GM19099 (cell line): ENCODE results near the gene DNASE1L3.

Experiments
- POLR2A ChIP-seq: IDR thresholded peaks from 3 replicates; pipeline ENCODE4 v1.6.1; 2011; ENCODE audit warnings: low read depth; ENCODE audit not compliant: insufficient read length; ENCODE audit errors: extremely low read depth

DNASE1L3 gene

DNA sequence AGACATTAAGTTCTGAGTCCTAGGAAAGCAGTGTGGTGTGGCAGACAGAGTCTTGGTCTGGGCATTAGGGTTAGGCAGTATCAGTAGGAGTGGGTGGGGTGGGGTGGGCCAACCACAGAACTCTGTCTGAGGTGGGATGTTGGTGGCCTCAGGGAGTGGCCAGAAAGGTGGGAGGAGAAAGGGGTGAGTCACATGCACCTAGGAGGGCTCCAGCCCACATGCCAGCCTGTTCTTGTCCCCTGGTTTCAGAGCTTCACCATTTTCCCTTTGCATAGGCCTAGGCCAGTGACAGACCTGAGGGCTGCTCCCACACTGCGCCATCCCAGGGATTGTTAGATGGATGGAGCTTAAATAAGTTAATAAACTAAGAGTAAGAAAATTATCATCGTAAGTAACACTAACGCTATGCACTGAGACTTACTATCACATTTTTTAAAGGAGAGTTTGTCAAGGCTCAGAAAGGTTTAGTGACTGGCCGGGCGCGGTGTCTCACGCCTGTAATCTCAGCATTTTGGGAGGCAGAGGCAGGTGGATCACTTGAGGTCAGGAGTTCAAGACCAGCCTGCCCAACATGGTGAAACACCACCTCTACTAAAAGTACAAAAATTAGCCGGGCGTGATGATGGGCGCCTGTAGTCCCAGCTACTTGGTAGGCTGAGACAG is 33.8 kb downstream of the DNASE1L3 start:
- no peak for TF ChIP-seq POLR2A

DNA sequence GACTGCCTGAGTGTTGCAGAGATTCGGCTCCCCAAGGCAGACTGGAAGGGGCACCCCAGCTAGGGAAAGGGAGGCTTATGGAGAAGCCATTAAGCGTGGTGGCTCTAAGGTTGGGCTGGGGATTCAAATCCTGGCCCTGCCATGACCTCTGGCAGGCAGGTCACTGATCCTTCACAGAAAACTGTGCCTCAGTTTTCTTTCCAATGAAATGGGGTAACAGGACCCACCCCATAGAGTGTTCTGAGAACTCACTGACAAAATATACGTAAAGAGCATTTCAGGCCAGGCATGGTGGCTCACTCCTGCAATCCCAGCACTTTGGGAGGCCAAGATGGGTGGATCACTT is 34.6 kb downstream of the DNASE1L3 start:
- TF ChIP-seq POLR2A = no peak

DNA sequence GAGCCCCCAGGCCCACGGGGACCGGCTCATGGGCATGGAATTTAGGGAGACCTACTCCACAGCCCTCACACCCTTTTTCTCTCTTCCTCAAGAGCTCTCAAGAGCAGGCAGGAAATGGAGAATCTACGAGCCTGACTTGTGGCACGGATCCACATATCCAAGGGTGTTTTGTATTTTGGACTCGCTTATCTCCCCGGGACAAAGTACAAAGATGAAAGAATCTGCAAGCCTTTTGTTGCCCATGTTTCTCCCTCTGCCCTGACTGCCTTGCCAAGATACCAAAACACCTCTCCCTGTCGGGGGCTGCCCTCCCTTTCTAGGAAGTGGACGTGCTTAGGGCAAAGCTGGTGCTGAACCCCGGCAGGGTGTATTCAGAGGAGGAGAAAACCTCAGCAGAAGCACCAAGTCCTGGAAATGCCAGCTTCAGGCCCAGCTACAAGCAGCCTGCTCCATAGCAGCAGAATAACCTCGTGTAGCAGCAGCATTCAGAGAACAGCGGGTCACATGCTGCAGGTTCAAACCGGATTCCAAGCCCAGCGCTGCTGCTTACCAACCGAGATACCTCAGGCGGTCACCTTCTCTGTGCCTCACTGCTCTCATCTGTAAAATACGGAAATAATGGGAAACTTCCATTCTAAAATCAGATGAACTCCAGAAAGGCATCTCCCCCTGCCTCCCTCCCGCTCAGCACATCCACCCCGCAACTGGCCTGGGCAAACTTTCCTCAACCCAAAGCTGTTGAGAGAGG is 35.2 kb downstream of the DNASE1L3 start:
- no peak for TF ChIP-seq POLR2A

DNA sequence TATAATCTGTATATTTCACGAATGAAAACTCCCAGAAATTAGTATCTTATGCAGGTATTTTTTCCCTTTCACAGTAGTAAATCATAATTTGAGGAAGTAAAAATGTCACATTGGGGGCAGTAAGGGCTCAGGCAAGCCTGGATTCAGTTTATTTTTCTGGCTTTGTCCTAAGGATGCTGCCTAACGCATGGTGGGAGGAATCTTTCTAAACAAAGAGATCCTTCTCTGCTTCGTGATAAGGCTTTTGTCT is 35.7 kb downstream of the DNASE1L3 start:
- no peak for TF ChIP-seq POLR2A

DNA sequence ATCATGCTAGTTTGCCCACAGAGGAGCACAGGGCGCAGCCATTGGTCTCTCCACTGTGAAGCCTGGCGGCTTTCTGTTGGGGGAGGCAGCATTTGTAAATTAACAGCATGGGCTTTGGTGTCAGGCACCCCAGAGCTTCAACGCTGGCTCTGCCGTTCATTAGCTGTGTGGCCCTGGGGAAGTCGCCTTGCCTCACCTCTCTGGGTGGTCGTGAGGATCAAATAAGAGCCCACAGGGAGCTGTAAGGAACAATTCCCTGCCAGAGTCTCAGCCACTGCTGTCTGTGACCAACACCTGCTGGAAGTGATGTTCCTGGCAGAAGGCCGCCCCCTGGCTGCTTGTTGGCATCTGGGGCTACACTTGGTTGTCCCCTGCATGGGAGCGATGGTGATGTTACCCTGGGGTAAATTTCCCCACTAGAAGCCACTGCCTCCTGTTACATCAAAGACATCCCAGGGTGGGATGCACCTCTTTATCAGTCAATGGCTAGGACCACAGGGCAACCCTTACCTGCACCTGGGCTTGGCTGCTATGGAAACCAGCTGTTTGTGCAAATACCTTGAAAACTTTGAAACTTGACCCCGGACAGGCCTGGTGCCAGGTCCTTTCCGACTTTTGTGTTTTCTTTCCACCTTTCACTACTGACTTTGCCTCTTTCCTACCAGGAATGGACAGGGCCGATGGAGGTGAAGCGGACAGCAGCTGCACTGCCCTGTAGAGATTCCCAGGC is 36.9 kb downstream of the DNASE1L3 start:
- no peak for TF ChIP-seq POLR2A

DNA sequence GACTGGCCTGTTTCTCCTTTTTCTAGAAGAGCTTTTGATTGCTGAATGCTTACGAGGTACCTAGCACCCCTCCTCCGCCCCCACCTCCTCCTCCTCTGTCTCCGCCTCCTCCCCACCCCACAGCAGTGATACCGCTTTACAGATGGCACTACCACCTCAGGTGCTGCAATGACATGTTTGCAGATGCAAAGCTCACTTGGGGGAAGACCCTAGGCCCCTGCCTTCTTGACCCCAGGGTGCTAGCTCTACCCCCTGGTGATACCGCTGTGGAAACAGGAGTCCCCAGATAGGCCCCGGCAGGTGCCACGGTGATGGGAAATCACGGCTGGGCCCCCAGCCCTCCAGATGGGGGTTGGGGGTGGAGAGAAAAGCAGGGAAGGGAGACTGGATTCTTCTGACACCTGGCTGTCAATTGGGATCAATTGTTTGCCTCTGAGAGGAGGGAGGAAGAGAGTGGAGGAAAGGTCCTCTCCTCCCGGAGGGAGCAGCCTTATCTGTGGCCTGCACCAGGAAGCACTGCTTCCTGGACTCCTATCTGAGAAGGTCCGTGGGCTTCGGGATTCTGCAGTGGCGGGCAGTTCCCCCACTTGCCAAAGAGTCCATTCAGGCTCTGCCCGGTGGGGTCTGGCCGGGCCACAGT is 37.6 kb downstream of the DNASE1L3 start:
- no peak for TF ChIP-seq POLR2A

DNA sequence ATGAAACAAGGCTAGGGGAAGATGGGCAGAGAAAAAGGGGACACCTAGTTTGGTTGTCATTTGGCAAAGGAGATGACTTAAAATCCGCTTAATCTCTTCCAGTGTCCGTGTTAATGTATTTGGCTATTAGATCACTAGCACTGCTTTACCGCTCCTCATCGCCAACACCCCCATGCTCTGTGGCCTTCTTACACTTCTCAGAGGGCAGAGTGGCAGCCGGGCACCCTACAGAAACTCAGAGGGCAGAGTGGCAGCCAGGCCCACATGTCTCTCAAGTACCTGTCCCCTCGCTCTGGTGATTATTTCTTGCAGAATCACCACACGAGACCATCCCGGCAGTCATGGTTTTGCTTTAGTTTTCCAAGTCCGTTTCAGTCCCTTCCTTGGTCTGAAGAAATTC is 39.6 kb downstream of the DNASE1L3 start:
- TF ChIP-seq POLR2A = no peak

DNA sequence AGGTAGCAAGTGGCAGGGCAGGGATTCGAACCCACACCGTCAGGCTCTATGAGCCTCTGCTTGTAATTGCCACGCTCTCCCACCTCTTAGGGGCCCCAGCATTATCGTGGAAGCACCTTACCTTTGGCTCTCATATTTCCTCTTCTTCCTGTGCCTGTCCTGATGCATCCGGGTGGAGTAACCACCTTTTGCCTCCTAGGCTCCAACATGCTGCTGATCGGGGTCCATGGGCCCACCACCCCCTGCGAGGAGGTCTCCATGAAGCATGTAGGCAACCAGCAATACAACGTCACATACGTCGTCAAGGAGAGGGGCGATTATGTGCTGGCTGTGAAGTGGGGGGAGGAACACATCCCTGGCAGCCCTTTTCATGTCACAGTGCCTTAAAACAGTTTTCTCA is 40.4 kb downstream of the DNASE1L3 start:
- TF ChIP-seq POLR2A = no peak

DNA sequence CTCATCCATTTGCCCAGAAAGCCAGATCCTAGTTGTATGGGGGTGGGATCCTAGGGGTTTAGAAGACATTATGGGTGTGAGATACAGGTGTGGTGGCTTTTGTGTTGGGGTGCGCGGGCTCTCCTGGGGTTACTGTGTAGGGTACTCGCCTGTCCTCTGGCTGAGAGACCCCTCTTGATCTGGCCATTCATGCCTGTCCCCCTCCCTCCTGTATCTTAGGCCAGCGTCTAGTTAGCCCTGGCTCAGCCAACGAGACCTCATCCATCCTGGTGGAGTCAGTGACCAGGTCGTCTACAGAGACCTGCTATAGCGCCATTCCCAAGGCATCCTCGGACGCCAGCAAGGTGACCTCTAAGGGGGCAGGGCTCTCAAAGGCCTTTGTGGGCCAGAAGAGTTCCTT is 41.4 kb downstream of the DNASE1L3 start:
- TF ChIP-seq POLR2A = no peak

DNA sequence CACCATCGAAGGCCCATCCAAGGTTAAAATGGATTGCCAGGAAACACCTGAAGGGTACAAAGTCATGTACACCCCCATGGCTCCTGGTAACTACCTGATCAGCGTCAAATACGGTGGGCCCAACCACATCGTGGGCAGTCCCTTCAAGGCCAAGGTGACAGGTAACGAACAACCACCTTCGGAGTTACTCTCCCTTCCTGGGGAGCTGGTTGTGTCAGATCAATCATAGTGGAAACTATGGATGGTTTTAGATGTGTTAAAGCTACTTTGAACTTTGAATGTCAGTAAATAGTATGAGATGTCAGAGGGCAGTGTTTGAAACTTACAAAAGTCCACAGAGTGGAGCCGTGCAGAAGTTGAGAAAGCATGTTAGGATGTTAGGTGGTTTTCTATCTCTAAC is 42.3 kb downstream of the DNASE1L3 start:
- no peak for TF ChIP-seq POLR2A

DNA sequence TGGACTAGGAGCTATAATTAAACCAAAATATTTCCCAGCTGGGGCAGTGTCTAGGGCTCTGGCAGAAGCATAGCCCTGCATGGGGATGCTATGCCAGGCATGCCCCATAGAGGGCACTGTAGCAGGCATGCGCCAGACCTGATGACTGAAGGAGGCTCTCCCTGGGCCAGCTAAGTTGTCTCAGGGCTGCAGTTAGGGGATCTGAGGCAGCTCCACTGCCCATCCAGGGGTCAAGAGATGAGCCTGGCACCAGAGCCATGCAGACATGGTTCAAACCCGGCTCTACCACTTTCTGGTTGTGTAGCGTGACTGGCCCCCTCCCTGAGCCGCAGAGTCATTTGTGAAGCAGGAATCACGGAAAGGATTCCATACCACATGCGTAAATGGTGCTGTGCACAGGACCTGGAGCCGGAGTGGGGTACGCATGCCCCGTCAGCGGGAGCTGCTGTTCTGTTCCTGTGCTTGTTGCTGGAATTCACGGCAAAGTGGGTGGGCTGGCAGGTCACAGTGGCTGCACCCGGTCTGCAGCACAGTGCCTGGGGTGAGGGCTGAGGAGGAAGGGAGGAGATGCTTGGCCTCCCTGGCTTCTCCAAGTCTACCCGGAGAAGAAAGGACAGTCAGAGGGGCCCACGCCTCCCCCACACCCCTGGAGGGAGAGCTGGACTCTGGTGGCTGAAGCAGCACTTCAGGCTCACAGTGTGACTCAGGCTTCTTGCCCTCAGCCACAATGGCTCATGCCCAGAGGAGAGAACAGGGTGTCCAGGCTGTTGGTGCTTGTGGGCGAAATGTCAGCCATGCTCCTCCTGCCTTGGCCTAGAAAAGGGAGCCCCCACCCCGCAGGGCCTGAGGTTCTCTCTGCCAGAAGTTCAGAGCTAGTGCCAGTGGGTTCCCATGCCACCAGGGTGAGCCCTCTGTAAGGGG is 43.1 kb downstream of the DNASE1L3 start:
- no peak for TF ChIP-seq POLR2A

DNA sequence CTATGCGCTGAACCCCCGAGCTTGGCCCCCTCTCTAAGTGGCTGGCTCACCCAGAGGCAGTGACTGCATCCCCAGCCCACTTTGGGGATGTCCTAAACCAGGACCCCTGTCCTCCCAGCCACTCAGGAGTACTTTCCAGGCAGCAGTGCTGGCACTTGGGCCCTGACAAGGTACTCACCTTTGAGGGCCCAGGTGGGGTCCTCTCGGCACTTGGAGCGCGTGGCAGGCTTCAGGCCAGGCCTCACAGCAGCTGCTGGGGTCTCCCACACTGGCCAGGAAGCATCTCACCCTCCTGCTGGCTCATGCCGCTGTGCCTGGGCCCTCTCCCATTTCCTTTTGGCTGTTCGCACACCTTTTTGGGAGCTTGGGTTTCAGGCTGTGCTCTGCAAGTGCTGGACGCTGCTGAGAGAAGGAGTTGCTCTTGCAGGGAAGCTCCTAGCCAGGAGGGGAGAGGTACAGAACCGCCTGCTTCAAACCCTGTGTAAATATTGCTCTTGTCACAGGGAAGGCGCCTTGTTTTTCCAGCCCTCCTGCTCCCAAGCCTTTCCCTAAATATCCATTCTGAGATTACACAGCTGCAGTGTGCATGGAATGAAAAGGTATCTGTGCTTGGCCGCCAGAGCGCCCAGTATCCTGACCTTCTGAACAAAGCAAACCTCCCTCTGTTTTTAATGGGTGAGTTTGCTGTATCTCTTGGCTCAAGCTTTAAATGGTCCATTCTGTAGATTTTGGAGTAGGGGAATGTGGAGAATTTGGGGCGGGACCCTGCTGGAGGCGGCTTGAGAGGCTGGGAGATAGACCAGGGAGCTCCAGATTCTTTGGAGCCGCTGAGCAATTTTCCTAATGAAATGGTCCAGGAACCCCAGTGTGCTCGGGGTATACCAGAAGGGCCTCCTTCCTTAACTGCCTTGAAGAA is 45.6 kb downstream of the DNASE1L3 start:
- TF ChIP-seq POLR2A = no peak

DNA sequence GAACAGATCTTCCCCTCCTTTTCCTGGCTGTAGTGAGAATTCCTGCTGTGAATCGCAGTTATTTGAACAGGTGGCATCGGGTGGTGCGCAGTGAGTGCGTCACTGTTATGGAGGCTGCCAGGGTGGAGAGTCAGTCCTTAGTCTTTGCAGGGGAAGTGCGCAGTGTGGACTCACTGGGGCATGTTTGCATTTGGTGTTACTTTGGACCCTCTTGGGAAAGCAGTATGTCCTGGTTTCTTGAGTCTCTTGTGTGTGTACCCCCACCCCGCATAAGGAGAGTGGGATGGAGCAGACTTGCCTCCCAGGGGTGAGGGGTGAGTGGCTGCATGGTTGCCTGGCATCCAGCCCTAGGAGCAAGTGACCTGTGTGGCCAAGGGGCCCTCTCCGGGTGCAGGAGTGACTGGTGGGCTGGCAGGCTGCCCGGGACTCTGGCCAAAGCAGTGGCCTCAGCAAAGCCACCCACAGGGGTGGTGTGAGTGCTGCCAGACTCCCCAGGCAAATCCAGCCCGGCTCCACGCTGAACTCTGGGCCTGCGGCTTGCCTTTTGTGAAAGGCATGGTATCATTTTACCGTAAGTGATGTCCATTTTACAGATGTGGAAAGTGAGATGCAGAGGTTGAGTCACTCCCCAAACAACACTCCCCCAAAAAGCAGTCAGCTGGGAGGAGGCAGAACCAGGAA is 46.4 kb downstream of the DNASE1L3 start:
- no peak for TF ChIP-seq POLR2A
